K562 (cell line): ENCODE results near the gene WEE1. TPM values are rescaled to one million over a fixed set of nuclear protein-coding genes. Genes with fewer than 3 reads are reported as not detected.

Source experiments
- CHCHD3 ChIP-seq: fragments of 250-450 bp; sonication (Bioruptor Pico); IDR thresholded peaks from 2 replicates; pipeline ENCODE4 v2.1.2; 2022; ENCODE audit warnings: mild to moderate bottlenecking
- CREB1 ChIP-seq, 2 experiments: sonication (generic) in 1 of 2; formaldehyde crosslinking in 1 of 2; IDR thresholded peaks; 2 replicates each; pipeline versions ENCODE4 v1.6.1 to v1.8.0; 2012 to 2022; ENCODE audit warnings: inconsistent platforms in 1 of 2, mild to moderate bottlenecking in 1 of 2, missing genetic modification reagents in 1 of 2, moderate library complexity in 1 of 2
- CXXC5 ChIP-seq: fragments of 250-450 bp; sonication (Bioruptor Pico); IDR thresholded peaks from 2 replicates; pipeline ENCODE4 v1.8.0; 2022; ENCODE audit warnings: inconsistent platforms, mild to moderate bottlenecking, moderate library complexity
- ETV1 ChIP-seq: fragments of 450-650 bp; conservative IDR thresholded peaks from 2 replicates; pipeline ENCODE4 v1.6.1; 2016; ENCODE audit warnings: missing genetic modification characterization, control low read depth, low read depth, missing compliant biosample characterization
- JUNB ChIP-seq: fragments of 450-650 bp; formaldehyde crosslinking; conservative IDR thresholded peaks from 2 replicates; pipeline ENCODE4 v1.4.0; 2020; ENCODE audit warnings: mild to moderate bottlenecking
- KLF1 ChIP-seq: fragments of 450-650 bp; IDR thresholded peaks from 2 replicates; pipeline ENCODE4 v1.6.1; 2016; ENCODE audit warnings: missing genetic modification characterization, missing compliant biosample characterization
- L3MBTL2 ChIP-seq: fragments of 450-650 bp; IDR thresholded peaks from 2 replicates; pipeline ENCODE4 v1.6.1; 2016; ENCODE audit warnings: mild to moderate bottlenecking, moderate library complexity
- MTA3 ChIP-seq: fragments of 450-650 bp; formaldehyde crosslinking; IDR thresholded peaks from 2 replicates; pipeline ENCODE4 v1.6.1; 2017; ENCODE audit warnings: mild to moderate bottlenecking, borderline replicate concordance
- MYBL2 ChIP-seq, 2 experiments: fragments of 450-650 bp in 1 of 2; sonication (generic) in 1 of 2; formaldehyde crosslinking in 1 of 2; IDR thresholded peaks; 2 replicates each; pipeline versions ENCODE4 v1.6.1 to v1.8.1; 2017 to 2022; ENCODE audit warnings: borderline replicate concordance in 1 of 2, inconsistent platforms in 1 of 2, low read depth in 1 of 2, mild to moderate bottlenecking in 1 of 2, missing genetic modification reagents in 1 of 2, moderate library complexity in 1 of 2
- PTBP1 ChIP-seq: fragments of 200-400 bp; formaldehyde crosslinking; IDR thresholded peaks from 2 replicates; pipeline ENCODE4 v1.6.1; 2017; ENCODE audit warnings: low read depth, low read length
- RCOR1 ChIP-seq, 2 experiments: IDR thresholded peaks; 2 replicates each; pipeline ENCODE4 v1.6.1; 2012; ENCODE audit warnings: low read depth in 2 of 2, low read length in 2 of 2, borderline replicate concordance in 1 of 2, improper control_type of control experiment in 1 of 2
- SAP30 ChIP-seq: fragments of 200-600 bp; sonication (generic); IDR thresholded peaks from 2 replicates; pipeline ENCODE4 v1.6.1; 2012; ENCODE audit warnings: borderline replicate concordance, low read depth, mild to moderate bottlenecking, moderate library complexity, low read length, control low read depth, inconsistent platforms; ENCODE audit not compliant: insufficient read depth, poor library complexity, severe bottlenecking
- SMAD3 ChIP-seq: fragments of 450-650 bp; formaldehyde crosslinking; conservative IDR thresholded peaks from 2 replicates; pipeline ENCODE4 v1.4.0; 2020; ENCODE audit warnings: mild to moderate bottlenecking
- SPI1 ChIP-seq: IDR thresholded peaks from 2 replicates; pipeline ENCODE4 v1.6.1; 2011; ENCODE audit warnings: low read depth, low read length, control low read depth, borderline replicate concordance
- SRF ChIP-seq, 2 experiments: fragments of 250-450, 450-650 bp in 1 of 2; sonication (Bioruptor Pico) in 1 of 2; sonication (generic) in 1 of 2; formaldehyde crosslinking; IDR thresholded peaks; 2 replicates each; pipeline versions ENCODE4 v1.5.0 to v1.5.1; 2020 to 2022; ENCODE audit warnings: mild to moderate bottlenecking in 1 of 2, missing genetic modification reagents in 1 of 2
- TAF1 ChIP-seq: IDR thresholded peaks from 2 replicates; pipeline ENCODE4 v1.6.1; 2011; ENCODE audit warnings: mild to moderate bottlenecking, low read length, moderate library complexity; ENCODE audit not compliant: insufficient read depth, control insufficient read depth, severe bottlenecking; ENCODE audit errors: extremely low read depth
- TBP ChIP-seq: optimal IDR thresholded peaks from 2 replicates; pipeline ENCODE3; 2011; ENCODE audit warnings: low read depth, low read length, improper control_type of control experiment
- polyA plus RNA-seq, 8 experiments: library from polyadenylated mRNA; depleted of rRNA in 4 of 8; stranded (reverse) in 5 of 8; unstranded in 3 of 8; fragments of >200 nt; fragmentation: Nextera tagmentation in 2 of 8; fragmentation: Illumina TruSeq in 1 of 8; extraction: Ambion mirVana in 2 of 8; extraction: Trizol in 1 of 8; gene quantifications; 2 replicates each; pipeline versions ENCODE4 v1.2.1 to v1.2.3, GENCODE V29; 2011 to 2014; ENCODE audit warnings: inconsistent platforms in 1 of 8, missing spikeins in 1 of 8
- total RNA-seq, 7 experiments: library from RNA; depleted of rRNA in 6 of 7; stranded (reverse); fragments of >200 nt in 6 of 7; fragmentation: Illumina TruSeq in 2 of 7; extraction: Trizol in 2 of 7; gene quantifications; 2 replicates each; pipeline versions ENCODE4 v1.2.1 to v1.2.3, GENCODE V29; 2011 to 2021; ENCODE audit warnings: low replicate concordance in 1 of 7
- TF ChIP-seq, protein P1 (sequence below), 2 experiments: fragments of 450-650 bp in 1 of 2; sonication (generic) in 1 of 2; formaldehyde crosslinking; conservative IDR thresholded peaks; 2 replicates each; pipeline versions ENCODE4 v1.4.0 to v1.8.1; 2020 to 2022; ENCODE audit warnings: mild to moderate bottlenecking in 1 of 2, missing genetic modification reagents in 1 of 2
- TF ChIP-seq, protein P2 (sequence below): sonication (generic); formaldehyde crosslinking; IDR thresholded peaks from 2 replicates; pipeline ENCODE4 v1.8.1; 2022; ENCODE audit warnings: missing genetic modification reagents
- TF ChIP-seq, protein P3 (sequence below): fragments of 450-650 bp; IDR thresholded peaks from 2 replicates; pipeline ENCODE4 v1.6.1; 2014; ENCODE audit warnings: low read depth, mild to moderate bottlenecking, moderate library complexity, borderline replicate concordance
- TF ChIP-seq, protein P4 (sequence below): sonication (generic); formaldehyde crosslinking; IDR thresholded peaks from 2 replicates; pipeline ENCODE4 v1.8.0; 2022; ENCODE audit warnings: mild to moderate bottlenecking, low read depth, missing genetic modification reagents

Gene WEE1
- total and polyA plus RNA-seq, 9 of the 15 experiments (the other 6 are each of a cell fraction or from before 2014, with no cell fraction given): 21.9 to 99.0 (median 67.4) TPM

DNA sequence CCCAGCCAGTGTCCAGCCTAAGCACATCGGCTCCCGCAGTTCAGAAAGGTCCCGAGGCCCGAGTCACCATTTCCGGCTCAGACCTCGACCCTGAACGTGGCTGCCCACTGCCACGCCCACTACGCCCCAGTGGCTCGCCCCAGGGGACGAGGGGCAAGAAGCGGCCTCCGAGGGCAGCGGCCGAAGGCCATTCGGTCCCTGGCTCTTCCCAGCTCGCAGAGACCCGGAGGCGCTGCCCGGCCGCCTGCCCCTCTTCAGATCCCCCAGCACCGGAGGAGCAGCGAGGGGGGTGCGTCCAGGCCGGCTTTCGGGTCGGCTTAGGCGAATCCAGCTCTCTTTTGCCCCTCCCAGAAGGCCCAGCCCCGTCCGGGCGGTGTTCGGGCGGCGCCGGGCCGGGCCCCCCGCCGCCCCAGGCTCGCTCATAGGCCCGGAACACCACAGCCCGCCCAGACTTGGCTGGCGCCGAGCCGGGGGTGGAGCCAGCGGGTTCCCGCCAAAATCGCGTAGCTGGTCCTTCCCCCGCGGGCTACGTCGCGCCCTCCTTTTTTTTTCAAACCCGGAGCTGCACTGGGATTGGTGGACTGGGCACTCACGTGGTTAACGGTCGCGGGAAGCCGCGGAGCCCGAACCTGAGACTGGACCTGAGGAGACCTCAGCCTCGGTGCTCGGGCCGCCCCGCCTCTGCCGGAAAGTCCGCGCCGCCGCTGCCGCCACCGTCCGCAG, at the start of gene WEE1 (continued):
- TF ChIP-seq, protein P1, sequence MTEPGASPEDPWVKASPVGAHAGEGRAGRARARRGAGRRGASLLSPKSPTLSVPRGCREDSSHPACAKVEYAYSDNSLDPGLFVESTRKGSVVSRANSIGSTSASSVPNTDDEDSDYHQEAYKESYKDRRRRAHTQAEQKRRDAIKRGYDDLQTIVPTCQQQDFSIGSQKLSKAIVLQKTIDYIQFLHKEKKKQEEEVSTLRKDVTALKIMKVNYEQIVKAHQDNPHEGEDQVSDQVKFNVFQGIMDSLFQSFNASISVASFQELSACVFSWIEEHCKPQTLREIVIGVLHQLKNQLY (CRISPR knock-in tag; conservative IDR thresholded peaks at IDR 0.05): 0 out of 4 replicates have a peak, but pooled peaks of 1 of the 2 experiments have one; percentile 25
- TF ChIP-seq TAF1 (peak; percentile 68), SPI1 (no peak), CHCHD3 (0 out of 2 replicates have a peak, but pooled peaks have one; percentile 61), SRF (CRISPR knock-in tag; IDR thresholded peaks at IDR 0.05) (0 out of 4 replicates have a peak, but pooled peaks of 1 of the 2 experiments have one; percentile 62), CREB1 (IDR thresholded peaks at IDR 0.05) (peak; percentile 87), CREB1 (CRISPR knock-in tag; IDR thresholded peaks at IDR 0.05) (peak; percentile 86), ETV1 (tag) (peak; percentile 72), L3MBTL2 (peak; percentile 88), JUNB (CRISPR knock-in tag) (no peak), SMAD3 (CRISPR knock-in tag) (no peak), RCOR1 (IDR thresholded peaks at IDR 0.05; ENCODE audit: borderline replicate concordance in 1 of 2, low read depth in 2 of 2, low read length in 2 of 2) (no peak; a peak in 1 of 4 replicates), MTA3 (peak; percentile 76; the same call in 1 of the 2 replicates), MYBL2 (IDR thresholded peaks at IDR 0.05; ENCODE audit: low read depth) (peak; percentile 99), MYBL2 (CRISPR knock-in tag; IDR thresholded peaks at IDR 0.05; ENCODE audit: borderline replicate concordance) (peak; percentile 98; the same call in 1 of the 2 replicates), KLF1 (tag) (peak; percentile 53; the same call in 1 of the 2 replicates), CXXC5 (CRISPR knock-in tag) (peak; percentile 99), SAP30 (peak; percentile 45), TBP (peak; percentile 83), PTBP1 (no peak)
- TF ChIP-seq, protein P2, sequence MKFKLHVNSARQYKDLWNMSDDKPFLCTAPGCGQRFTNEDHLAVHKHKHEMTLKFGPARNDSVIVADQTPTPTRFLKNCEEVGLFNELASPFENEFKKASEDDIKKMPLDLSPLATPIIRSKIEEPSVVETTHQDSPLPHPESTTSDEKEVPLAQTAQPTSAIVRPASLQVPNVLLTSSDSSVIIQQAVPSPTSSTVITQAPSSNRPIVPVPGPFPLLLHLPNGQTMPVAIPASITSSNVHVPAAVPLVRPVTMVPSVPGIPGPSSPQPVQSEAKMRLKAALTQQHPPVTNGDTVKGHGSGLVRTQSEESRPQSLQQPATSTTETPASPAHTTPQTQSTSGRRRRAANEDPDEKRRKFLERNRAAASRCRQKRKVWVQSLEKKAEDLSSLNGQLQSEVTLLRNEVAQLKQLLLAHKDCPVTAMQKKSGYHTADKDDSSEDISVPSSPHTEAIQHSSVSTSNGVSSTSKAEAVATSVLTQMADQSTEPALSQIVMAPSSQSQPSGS (CRISPR knock-in tag): no peak
- TF ChIP-seq, protein P3, sequence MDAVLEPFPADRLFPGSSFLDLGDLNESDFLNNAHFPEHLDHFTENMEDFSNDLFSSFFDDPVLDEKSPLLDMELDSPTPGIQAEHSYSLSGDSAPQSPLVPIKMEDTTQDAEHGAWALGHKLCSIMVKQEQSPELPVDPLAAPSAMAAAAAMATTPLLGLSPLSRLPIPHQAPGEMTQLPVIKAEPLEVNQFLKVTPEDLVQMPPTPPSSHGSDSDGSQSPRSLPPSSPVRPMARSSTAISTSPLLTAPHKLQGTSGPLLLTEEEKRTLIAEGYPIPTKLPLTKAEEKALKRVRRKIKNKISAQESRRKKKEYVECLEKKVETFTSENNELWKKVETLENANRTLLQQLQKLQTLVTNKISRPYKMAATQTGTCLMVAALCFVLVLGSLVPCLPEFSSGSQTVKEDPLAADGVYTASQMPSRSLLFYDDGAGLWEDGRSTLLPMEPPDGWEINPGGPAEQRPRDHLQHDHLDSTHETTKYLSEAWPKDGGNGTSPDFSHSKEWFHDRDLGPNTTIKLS: peak; percentile 53; the same call in 1 of the 2 replicates
- TF ChIP-seq, protein P4, sequence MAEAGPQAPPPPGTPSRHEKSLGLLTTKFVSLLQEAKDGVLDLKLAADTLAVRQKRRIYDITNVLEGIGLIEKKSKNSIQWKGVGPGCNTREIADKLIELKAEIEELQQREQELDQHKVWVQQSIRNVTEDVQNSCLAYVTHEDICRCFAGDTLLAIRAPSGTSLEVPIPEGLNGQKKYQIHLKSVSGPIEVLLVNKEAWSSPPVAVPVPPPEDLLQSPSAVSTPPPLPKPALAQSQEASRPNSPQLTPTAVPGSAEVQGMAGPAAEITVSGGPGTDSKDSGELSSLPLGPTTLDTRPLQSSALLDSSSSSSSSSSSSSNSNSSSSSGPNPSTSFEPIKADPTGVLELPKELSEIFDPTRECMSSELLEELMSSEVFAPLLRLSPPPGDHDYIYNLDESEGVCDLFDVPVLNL: peak; percentile 89
